HG03571 (cell line): ENCODE data around the gene SNAP25.

Experiments used
- ATAC-seq: cut with Tn5 transposase; IDR thresholded peaks from one replicate; pipeline ENCODE4 v1.9.1; 2021; ENCODE audit not compliant: unreplicated experiment

SNAP25 gene

GRCh38 chr20:10218536-10219451 lies at the start of gene SNAP25:
Gene SNAP25 (plus strand): TSS chr20:10218830. CDS start chr20:10275492, 56,662 bp downstream.
- ATAC-seq, result no peak

GRCh38 chr20:10169752-10170151 lies 48.9 kb upstream of the SNAP25 start:
- ATAC-seq, result no peak

- ATAC-seq, result no peak
Measured at GRCh38 chr20:10170261-10170660, 48.4 kb upstream of the SNAP25 start.

GRCh38 chr20:10171864-10172751 lies 46.5 kb upstream of the SNAP25 start:
- ATAC-seq, result no peak

- no peak for ATAC-seq
Measured at GRCh38 chr20:10172998-10173655, 45.5 kb upstream of the SNAP25 start.

GRCh38 chr20:10174400-10174799 lies 44.2 kb upstream of the SNAP25 start:
- no peak for ATAC-seq

- ATAC-seq, result no peak
Measured at GRCh38 chr20:10177326-10177725, 41.3 kb upstream of the SNAP25 start.

GRCh38 chr20:10178091-10178490 lies 40.5 kb upstream of the SNAP25 start:
- ATAC-seq, result no peak

GRCh38 chr20:10178727-10179313 lies 39.8 kb upstream of the SNAP25 start:
- ATAC-seq, result no peak

GRCh38 chr20:10179574-10180298 lies 38.9 kb upstream of the SNAP25 start:
- no peak for ATAC-seq

- ATAC-seq, result no peak
Measured at GRCh38 chr20:10180651-10181235, 37.9 kb upstream of the SNAP25 start.

GRCh38 chr20:10185741-10186558 lies 32.7 kb upstream of the SNAP25 start:
- no peak for ATAC-seq

- no peak for ATAC-seq
Measured at GRCh38 chr20:10190456-10190855, 28.2 kb upstream of the SNAP25 start.

GRCh38 chr20:10192171-10192570 lies 26.5 kb upstream of the SNAP25 start:
- no peak for ATAC-seq

GRCh38 chr20:10194166-10194565 lies 24.5 kb upstream of the SNAP25 start:
- no peak for ATAC-seq

- no peak for ATAC-seq
Measured at GRCh38 chr20:10200330-10200729, 18.3 kb upstream of the SNAP25 start.

GRCh38 chr20:10201321-10201870 lies 17.2 kb upstream of the SNAP25 start:
- ATAC-seq, result no peak

- no peak for ATAC-seq
Measured at GRCh38 chr20:10209091-10209490, 9.5 kb upstream of the SNAP25 start.

GRCh38 chr20:10213526-10213925 lies 5.1 kb upstream of the SNAP25 start:
- ATAC-seq, result no peak
